ENCODE measurements around the gene CDH11.
A peak's percentile ranks its signal among the peaks of the same experiment; 100 is the strongest.

CDH11 gene

GRCh38 chr16:64950731-64951130 lies 171.1 kb downstream of the CDH11 start:
- no peak for TF ChIP-seq CTCF (IDR thresholded peaks at IDR 0.05; ENCODE audit: control insufficient read depth, insufficient read depth, low read depth, low read length, missing control alignments)

GRCh38 chr16:64950262-64950661 lies 171.6 kb downstream of the CDH11 start:
- H3K4me3 ChIP-seq (ENCODE audit: control insufficient read depth, low read depth, low read length) = no peak overlapping the region
- no peak for DNase-seq (ENCODE audit: low read depth)
- TF ChIP-seq CTCF (IDR thresholded peaks at IDR 0.05; ENCODE audit: control insufficient read depth, insufficient read depth, low read depth, low read length, missing control alignments) = peak; percentile 38

More at GRCh38 chr16:64950731-64951130, 171.1 kb downstream of the CDH11 start:
- no peak for DNase-seq (ENCODE audit: low read depth)
- no peak overlapping the region for H3K4me3 ChIP-seq (ENCODE audit: control insufficient read depth, low read depth, low read length)

DNA sequence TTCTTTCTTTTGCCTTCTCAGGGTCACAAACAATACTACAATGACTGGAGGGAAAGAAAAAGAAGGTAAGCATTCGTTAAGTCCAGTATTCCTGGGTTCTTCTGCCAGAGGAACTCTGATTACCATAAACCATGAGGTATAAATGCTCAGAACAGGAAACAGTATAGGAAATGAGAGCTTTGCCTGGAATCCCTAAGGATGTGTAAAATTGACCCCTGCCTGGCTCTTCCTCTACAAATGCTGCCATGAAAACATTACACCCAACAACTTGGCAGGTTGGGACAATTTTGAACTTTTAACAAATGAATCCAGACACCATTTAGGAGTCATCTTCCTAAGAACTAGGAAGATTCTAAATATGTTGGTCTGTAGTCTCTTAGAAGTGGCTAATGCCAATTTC lies 173.8 kb downstream of the CDH11 start:
- TF ChIP-seq CTCF (IDR thresholded peaks at IDR 0.05; ENCODE audit: control insufficient read depth, insufficient read depth, low read depth, low read length, missing control alignments) = no peak
- no peak for DNase-seq (ENCODE audit: low read depth)
- no peak overlapping the region for H3K4me3 ChIP-seq (ENCODE audit: control insufficient read depth, low read depth, low read length)

DNA sequence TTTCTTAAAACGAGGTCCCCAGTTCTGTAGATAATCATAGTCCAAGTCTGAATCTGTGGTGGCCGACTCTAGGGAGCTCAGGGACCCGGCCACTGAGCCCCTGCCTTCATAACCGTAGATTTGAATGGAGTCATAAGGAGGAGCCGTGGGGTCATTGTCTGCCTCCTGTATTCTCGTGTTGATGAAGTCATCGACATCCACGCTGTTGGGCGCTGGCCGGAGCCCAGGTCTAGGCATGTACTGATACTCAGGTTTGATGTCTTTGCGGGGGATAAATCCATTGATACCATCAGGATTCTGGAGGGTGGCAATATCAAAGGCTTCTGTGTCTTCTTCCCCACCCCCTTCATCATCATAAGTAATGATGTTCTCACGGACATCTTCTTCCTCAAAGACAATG lies 174.2 kb downstream of the CDH11 start:
- no peak for DNase-seq (ENCODE audit: low read depth)
- H3K4me3 ChIP-seq (ENCODE audit: control insufficient read depth, low read depth, low read length) = no peak overlapping the region
- TF ChIP-seq CTCF (IDR thresholded peaks at IDR 0.05; ENCODE audit: control insufficient read depth, insufficient read depth, low read depth, low read length, missing control alignments) = no peak

DNA sequence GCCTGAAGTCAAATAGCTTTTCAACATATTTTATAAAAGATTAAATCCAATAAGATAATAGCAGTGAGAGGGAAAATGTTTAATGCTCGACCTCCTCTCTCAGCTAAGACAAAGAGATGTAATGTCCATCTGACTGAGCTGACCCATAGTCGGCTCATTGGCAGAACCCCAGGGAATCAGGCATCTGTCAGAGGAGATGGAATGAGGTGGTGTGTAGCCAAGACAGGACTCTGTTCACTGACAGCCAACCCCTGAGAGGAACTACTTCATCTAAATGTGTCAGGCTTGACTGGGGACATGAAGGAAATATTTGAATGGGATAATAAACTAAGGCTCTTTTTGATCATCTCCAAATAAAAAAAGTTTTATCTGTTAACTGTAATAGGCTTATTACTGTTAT lies 188.0 kb downstream of the CDH11 start:
- no peak overlapping the region for H3K4me3 ChIP-seq (ENCODE audit: control insufficient read depth, low read depth, low read length)
- no peak for TF ChIP-seq CTCF (IDR thresholded peaks at IDR 0.05; ENCODE audit: control insufficient read depth, insufficient read depth, low read depth, low read length, missing control alignments)
- DNase-seq (ENCODE audit: low read depth) = no peak

- no peak for DNase-seq (ENCODE audit: low read depth)
- H3K4me3 ChIP-seq (ENCODE audit: control insufficient read depth, low read depth, low read length) = no peak overlapping the region
- TF ChIP-seq CTCF (IDR thresholded peaks at IDR 0.05; ENCODE audit: control insufficient read depth, insufficient read depth, low read depth, low read length, missing control alignments) = no peak
Measured at GRCh38 chr16:64926476-64926875, 195.4 kb downstream of the CDH11 start.

DNA sequence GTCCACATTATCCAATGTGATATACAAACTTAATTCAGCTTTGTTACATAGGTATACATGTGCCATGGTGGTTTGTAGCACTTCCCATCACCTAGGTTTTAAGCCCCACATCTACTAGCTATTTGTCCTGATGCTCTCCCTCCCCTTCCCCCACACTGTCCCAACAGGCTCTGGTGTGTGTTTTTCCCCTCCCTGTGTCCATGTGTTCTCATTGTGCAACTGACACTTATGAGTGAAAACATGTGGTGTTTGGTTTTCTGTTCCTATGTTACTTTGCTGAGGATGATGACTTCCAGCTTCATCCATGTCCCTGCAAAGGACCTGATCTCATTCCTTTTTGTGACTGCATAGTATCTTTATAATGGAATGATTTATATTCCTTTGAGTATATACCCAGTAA lies 196.7 kb downstream of the CDH11 start:
- TF ChIP-seq CTCF (IDR thresholded peaks at IDR 0.05; ENCODE audit: control insufficient read depth, insufficient read depth, low read depth, low read length, missing control alignments) = no peak
- DNase-seq (ENCODE audit: low read depth) = no peak

More for the DNA sequence above, 196.7 kb downstream of the CDH11 start:
- H3K4me3 ChIP-seq (ENCODE audit: control insufficient read depth, low read depth, low read length) = no peak overlapping the region

All from AG09309 (cell line).